ENCODE data around the gene PPP3CA.

DNA sequence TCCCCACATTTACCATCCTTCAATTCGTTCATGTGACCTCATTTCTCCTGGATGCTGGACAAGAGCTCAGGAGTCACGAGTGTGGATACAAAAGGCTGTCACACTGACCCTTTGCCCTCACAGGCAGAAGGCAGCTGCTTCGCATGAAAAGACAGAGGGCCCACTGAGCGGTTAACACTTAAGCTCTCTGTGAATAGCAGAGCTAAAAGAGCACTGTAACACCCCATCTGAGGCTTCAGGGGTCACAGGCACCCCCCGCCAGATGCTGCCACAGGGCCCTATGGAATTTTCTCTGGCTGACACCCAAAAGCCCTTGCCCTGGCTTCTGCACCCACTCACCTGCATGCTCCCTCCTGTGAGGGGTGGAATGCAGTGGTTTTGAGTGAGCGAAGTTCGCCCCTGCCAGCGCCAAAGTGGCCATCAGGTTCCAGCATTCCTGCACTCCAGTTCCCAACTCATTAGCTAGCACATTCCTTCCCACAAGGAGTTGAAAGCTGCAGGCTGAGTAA is 360.9 kb downstream of the PPP3CA start:
- TF ChIP-seq MAFK (conservative IDR thresholded peaks at IDR 0.05 in 1 of 2, IDR thresholded peaks at IDR 0.05 in 1 of 2; ENCODE audit: low read length in 2 of 2) (no peak), CHCHD3 (CRISPR knock-in tag; IDR thresholded peaks at IDR 0.05) (no peak), PHF21A (CRISPR knock-in tag; IDR thresholded peaks at IDR 0.05) (no peak), CBX5 (CRISPR knock-in tag; IDR thresholded peaks at IDR 0.05; ENCODE audit: borderline replicate concordance) (no peak), EZH2 (conservative IDR thresholded peaks at IDR 0.05; ENCODE audit: low read depth, low read length) (no peak)
